WTC11 (cell line): Measurements from ENCODE around the gene KIAA1755. TPM values are rescaled to one million over a fixed set of nuclear protein-coding genes. Genes with fewer than 3 reads are reported as not detected.

Experiments used
- ATAC-seq: fragments of 200-7000 bp; cut with Tn5 transposase; 2 replicates; pipeline ENCODE4 v1.10.0; 2021; ENCODE audit warnings: mild to moderate bottlenecking, moderate library complexity
- CTCF ChIA-PET: fragments of 300-600 bp; sonication (Branson Sonifier 250); formaldehyde crosslinking; loops from one replicate; lab custom pipeline; 2021; ENCODE audit warnings: antibody characterized with exemption; lab: Charles Lee
- POLR2A ChIA-PET: fragments of 350-600 bp; sonication (Branson Sonifier 250); formaldehyde crosslinking; loops from one replicate; lab custom pipeline; 2021; ENCODE audit warnings: antibody characterized with exemption; lab: Charles Lee
- DNase-seq: peaks from one replicate; pipeline ENCODE4 v3.0.0; 2021; ENCODE audit warnings: low spot score
- H3K27ac Mint-ChIP-seq: 2 replicates; pipeline ENCODE4 v1.8.0; 2021; ENCODE audit warnings: mixed read lengths
- H3K27me3 Mint-ChIP-seq: 2 replicates; pipeline ENCODE4 v1.8.0; 2021; ENCODE audit warnings: low read depth, mild to moderate bottlenecking, moderate library complexity, mixed read lengths
- H3K36me3 Mint-ChIP-seq: 2 replicates; pipeline ENCODE4 v1.8.0; 2021; ENCODE audit warnings: mixed read lengths
- H3K4me1 Mint-ChIP-seq: 2 replicates; pipeline ENCODE4 v1.8.0; 2022; ENCODE audit warnings: mixed read lengths
- H3K4me3 Mint-ChIP-seq: 2 replicates; pipeline ENCODE4 v1.8.0; 2021; ENCODE audit warnings: mild to moderate bottlenecking, moderate library complexity, mixed read lengths
- H3K9me3 Mint-ChIP-seq: 2 replicates; pipeline ENCODE4 v1.8.0; 2021; ENCODE audit warnings: mixed read lengths
- FOXP1 ChIP-seq: sonication (generic); formaldehyde crosslinking; IDR thresholded peaks from 2 replicates; pipeline ENCODE4 v1.8.0; 2022; ENCODE audit warnings: missing genetic modification reagents, mild to moderate bottlenecking, moderate library complexity, borderline replicate concordance
- GTF2I ChIP-seq: fragments of 250-450 bp; sonication (Bioruptor Pico); conservative IDR thresholded peaks from 2 replicates; pipeline ENCODE4 v1.4.0; 2021; ENCODE audit warnings: mild to moderate bottlenecking
- HMGA2 ChIP-seq: fragments of 250-450 bp; sonication (Bioruptor Pico); IDR thresholded peaks from 2 replicates; pipeline ENCODE4 v1.4.0; 2021; ENCODE audit warnings: mild to moderate bottlenecking, moderate library complexity
- ZBTB21 ChIP-seq: sonication (generic); formaldehyde crosslinking; IDR thresholded peaks from 2 replicates; pipeline ENCODE4 v1.8.1; 2023; ENCODE audit warnings: mild to moderate bottlenecking, missing genetic modification reagents, borderline replicate concordance
- total RNA-seq: library from RNA; stranded (reverse); gene quantifications from 3 replicates; pipeline ENCODE4 v1.2.3, GENCODE V29; 2021
- TF ChIP-seq, protein P1 (sequence below): fragments of 200-600 bp; IDR thresholded peaks from 2 replicates; pipeline ENCODE4 v1.8.0; 2022; ENCODE audit warnings: antibody characterized with exemption
- TF ChIP-seq, protein P2 (sequence below): sonication (generic); formaldehyde crosslinking; IDR thresholded peaks from 2 replicates; pipeline ENCODE4 v1.8.1; 2022; ENCODE audit warnings: low read depth, missing genetic modification reagents, borderline replicate concordance
- TF ChIP-seq, protein P3 (sequence below): sonication (generic); formaldehyde crosslinking; IDR thresholded peaks from 2 replicates; pipeline ENCODE4 v1.8.1; 2023; ENCODE audit warnings: mild to moderate bottlenecking, missing genetic modification reagents
- TF ChIP-seq, protein P4 (sequence below): fragments of 250-450 bp; sonication (Bioruptor Pico); IDR thresholded peaks from 2 replicates; pipeline ENCODE4 v1.9.0; 2021; ENCODE audit warnings: mild to moderate bottlenecking
- TF ChIP-seq, protein P5 (sequence below): sonication (generic); formaldehyde crosslinking; conservative IDR thresholded peaks from 2 replicates; pipeline ENCODE4 v1.8.1; 2023; ENCODE audit warnings: mild to moderate bottlenecking, low read depth, missing genetic modification reagents, moderate library complexity

Gene KIAA1755
- total RNA-seq, 1 experiment from 2014 or later = 0.50 TPM

DNA sequence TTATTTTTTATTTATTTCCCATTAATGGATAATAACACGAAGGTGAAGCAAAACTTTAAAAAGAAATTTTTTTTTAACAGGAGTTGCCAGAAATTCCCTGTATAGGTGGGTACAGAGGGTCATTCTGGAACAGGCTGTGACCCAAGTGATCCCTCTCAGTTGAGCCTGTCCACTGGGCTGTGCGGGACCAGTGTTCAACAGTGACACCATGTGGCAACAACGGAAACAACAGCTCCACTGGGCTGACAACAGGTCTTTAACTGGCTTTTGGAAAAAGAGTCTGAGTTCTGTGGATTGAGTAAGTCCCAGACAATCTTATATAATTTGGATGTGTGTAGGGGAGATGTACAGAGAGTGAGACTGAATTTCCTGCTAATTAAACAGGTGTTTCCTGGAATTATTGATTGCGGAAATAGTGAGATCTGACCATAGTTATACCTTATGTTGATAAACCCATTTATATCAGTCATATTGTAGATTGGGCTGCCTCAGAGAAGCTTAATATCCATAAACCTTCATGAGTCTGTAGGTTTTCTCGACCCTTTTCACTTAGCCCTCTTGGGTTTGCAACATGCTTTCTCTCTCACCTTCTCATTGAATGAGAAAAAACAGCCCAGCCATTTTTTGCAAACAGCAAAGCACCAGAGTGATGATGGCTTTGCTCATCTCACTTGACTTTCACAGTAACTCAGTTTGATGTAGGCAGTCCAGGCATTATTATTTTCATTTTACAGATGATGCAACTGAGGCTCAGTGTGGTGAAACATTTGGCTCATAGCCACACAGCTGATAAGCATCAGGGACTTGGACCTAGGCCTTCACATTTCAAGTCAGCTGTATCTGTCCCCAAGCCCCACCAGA, 17.5 kb downstream of the KIAA1755 start:
- H3K4me3 Mint-ChIP-seq = no peak overlapping the region
- DNase-seq (peak; percentile 55), ATAC-seq (peak; percentile 79)
- 0 out of 2 replicates have a peak, but pooled peaks have one; percentile 2 for TF ChIP-seq HMGA2
- TF ChIP-seq, protein P1, sequence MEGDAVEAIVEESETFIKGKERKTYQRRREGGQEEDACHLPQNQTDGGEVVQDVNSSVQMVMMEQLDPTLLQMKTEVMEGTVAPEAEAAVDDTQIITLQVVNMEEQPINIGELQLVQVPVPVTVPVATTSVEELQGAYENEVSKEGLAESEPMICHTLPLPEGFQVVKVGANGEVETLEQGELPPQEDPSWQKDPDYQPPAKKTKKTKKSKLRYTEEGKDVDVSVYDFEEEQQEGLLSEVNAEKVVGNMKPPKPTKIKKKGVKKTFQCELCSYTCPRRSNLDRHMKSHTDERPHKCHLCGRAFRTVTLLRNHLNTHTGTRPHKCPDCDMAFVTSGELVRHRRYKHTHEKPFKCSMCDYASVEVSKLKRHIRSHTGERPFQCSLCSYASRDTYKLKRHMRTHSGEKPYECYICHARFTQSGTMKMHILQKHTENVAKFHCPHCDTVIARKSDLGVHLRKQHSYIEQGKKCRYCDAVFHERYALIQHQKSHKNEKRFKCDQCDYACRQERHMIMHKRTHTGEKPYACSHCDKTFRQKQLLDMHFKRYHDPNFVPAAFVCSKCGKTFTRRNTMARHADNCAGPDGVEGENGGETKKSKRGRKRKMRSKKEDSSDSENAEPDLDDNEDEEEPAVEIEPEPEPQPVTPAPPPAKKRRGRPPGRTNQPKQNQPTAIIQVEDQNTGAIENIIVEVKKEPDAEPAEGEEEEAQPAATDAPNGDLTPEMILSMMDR = peak; percentile 82
- TF ChIP-seq, protein P2, sequence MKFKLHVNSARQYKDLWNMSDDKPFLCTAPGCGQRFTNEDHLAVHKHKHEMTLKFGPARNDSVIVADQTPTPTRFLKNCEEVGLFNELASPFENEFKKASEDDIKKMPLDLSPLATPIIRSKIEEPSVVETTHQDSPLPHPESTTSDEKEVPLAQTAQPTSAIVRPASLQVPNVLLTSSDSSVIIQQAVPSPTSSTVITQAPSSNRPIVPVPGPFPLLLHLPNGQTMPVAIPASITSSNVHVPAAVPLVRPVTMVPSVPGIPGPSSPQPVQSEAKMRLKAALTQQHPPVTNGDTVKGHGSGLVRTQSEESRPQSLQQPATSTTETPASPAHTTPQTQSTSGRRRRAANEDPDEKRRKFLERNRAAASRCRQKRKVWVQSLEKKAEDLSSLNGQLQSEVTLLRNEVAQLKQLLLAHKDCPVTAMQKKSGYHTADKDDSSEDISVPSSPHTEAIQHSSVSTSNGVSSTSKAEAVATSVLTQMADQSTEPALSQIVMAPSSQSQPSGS (CRISPR knock-in tag) = no peak
- H3K36me3 Mint-ChIP-seq = peaks cover 28% of the 10 kb centered on the region
- peaks cover 8% of the 10 kb centered on the region; the same call in 1 of the 2 replicates for H3K4me1 Mint-ChIP-seq
- peaks cover 33% of the 10 kb centered on the region for H3K27me3 Mint-ChIP-seq
- ChIA-PET CTCF (interaction anchor here (0.6 to 3.9 kb wide), 17 partner anchors 10 to 185 kb away, joined by 3 to 24 read pairs (median 4); partner anchors contain the start of gene BPI), POLR2A (no interaction called here)
- no peak overlapping the region for H3K27ac Mint-ChIP-seq
- peaks cover 50% of the 10 kb centered on the region for H3K9me3 Mint-ChIP-seq

DNA sequence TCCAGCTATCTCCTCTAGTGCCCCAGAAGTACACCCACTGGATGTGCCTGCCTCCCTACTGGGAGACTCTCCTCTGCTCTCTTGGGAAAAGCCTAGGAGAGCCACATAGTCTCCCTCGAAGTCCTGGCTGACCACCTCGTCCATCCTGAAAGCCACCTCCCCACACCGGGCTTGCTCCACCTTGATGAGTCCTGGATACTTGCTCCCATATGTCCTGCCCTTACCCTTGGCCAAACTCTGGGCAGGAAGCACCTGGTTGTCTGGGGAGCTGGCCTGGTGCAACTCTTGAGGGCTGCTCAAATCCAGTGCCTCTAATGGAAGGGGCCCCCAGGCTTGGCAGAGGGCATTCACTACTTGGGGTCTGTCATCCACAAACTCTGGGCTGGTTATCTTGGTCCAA, 19.3 kb downstream of the KIAA1755 start:
- DNase-seq (no peak), ATAC-seq (no peak)
- H3K4me1 Mint-ChIP-seq = no peaks in the 10 kb centered on the region
- peaks cover 31% of the 10 kb centered on the region for H3K27me3 Mint-ChIP-seq
- no peak overlapping the region for H3K4me3 Mint-ChIP-seq
- ChIA-PET POLR2A (no interaction called here), CTCF (no interaction called here)
- TF ChIP-seq GTF2I (CRISPR knock-in tag) (no peak), FOXP1 (CRISPR knock-in tag) (no peak), ZBTB21 (CRISPR knock-in tag) (no peak)
- TF ChIP-seq, protein P3, sequence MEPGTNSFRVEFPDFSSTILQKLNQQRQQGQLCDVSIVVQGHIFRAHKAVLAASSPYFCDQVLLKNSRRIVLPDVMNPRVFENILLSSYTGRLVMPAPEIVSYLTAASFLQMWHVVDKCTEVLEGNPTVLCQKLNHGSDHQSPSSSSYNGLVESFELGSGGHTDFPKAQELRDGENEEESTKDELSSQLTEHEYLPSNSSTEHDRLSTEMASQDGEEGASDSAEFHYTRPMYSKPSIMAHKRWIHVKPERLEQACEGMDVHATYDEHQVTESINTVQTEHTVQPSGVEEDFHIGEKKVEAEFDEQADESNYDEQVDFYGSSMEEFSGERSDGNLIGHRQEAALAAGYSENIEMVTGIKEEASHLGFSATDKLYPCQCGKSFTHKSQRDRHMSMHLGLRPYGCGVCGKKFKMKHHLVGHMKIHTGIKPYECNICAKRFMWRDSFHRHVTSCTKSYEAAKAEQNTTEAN = no peak
- TF ChIP-seq, protein P4, sequence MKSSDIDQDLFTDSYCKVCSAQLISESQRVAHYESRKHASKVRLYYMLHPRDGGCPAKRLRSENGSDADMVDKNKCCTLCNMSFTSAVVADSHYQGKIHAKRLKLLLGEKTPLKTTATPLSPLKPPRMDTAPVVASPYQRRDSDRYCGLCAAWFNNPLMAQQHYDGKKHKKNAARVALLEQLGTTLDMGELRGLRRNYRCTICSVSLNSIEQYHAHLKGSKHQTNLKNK (CRISPR knock-in tag) = no peak
- TF ChIP-seq, protein P5, sequence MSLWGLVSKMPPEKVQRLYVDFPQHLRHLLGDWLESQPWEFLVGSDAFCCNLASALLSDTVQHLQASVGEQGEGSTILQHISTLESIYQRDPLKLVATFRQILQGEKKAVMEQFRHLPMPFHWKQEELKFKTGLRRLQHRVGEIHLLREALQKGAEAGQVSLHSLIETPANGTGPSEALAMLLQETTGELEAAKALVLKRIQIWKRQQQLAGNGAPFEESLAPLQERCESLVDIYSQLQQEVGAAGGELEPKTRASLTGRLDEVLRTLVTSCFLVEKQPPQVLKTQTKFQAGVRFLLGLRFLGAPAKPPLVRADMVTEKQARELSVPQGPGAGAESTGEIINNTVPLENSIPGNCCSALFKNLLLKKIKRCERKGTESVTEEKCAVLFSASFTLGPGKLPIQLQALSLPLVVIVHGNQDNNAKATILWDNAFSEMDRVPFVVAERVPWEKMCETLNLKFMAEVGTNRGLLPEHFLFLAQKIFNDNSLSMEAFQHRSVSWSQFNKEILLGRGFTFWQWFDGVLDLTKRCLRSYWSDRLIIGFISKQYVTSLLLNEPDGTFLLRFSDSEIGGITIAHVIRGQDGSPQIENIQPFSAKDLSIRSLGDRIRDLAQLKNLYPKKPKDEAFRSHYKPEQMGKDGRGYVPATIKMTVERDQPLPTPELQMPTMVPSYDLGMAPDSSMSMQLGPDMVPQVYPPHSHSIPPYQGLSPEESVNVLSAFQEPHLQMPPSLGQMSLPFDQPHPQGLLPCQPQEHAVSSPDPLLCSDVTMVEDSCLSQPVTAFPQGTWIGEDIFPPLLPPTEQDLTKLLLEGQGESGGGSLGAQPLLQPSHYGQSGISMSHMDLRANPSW (CRISPR knock-in tag) = no peak
- TF ChIP-seq, protein P1 = no peak
- peaks cover 28% of the 10 kb centered on the region for H3K36me3 Mint-ChIP-seq
- peaks cover 46% of the 10 kb centered on the region for H3K9me3 Mint-ChIP-seq
- H3K27ac Mint-ChIP-seq = no peak overlapping the region
